HG03280 (cell line): ENCODE data around the gene PHF13.
"Not testable (repeated sequence)": the region's sequence is repeated elsewhere in the genome, so short reads cannot be mapped to it uniquely, and the experiment has no call there.

Source experiments
- ATAC-seq: cut with Tn5 transposase; IDR thresholded peaks from one replicate; pipeline ENCODE4 v1.9.1; 2021; ENCODE audit warnings: mild to moderate bottlenecking, moderate library complexity; ENCODE audit not compliant: unreplicated experiment

Gene PHF13

GRCh38 chr1:6586404-6586816, 27.1 kb upstream of the PHF13 start:
- no peak for ATAC-seq

DNA sequence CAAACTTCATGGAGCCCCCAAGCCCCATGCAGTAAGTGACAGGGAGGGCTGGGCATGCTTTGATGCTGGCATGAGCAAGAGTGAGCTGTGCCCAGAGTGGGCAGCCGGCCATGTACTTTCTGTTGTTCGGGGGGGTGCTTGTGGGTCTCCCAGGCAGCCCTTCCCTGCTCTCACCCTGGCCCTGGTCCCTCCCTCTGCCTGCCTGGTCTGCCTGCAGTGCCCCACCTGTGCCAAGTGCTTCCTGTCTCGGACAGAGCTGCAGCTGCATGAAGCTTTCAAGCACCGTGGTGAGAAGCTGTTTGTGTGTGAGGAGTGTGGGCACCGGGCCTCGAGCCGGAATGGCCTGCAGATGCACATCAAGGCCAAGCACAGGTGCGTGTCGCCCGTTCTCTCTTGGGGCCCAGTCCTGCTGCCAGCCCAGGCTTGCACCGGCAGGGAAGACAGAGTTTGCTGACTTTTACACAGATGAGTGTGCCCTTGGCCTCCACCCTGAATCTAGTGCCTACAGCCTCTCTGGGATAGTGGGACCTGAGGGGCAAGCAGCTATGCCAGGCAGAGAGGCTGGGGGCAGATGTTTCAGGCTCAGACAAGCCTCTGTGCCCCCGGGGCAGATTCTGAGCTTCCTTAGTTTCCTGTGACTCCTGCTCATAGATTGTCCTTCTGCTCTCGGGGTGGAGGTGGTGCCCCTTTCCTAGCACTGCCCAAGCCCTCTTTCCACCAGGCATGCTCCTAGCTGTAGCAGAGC, 26.1 kb upstream of the PHF13 start:
- ATAC-seq = no peak

GRCh38 chr1:6588128-6588892, 25.2 kb upstream of the PHF13 start:
- no peak for ATAC-seq

DNA sequence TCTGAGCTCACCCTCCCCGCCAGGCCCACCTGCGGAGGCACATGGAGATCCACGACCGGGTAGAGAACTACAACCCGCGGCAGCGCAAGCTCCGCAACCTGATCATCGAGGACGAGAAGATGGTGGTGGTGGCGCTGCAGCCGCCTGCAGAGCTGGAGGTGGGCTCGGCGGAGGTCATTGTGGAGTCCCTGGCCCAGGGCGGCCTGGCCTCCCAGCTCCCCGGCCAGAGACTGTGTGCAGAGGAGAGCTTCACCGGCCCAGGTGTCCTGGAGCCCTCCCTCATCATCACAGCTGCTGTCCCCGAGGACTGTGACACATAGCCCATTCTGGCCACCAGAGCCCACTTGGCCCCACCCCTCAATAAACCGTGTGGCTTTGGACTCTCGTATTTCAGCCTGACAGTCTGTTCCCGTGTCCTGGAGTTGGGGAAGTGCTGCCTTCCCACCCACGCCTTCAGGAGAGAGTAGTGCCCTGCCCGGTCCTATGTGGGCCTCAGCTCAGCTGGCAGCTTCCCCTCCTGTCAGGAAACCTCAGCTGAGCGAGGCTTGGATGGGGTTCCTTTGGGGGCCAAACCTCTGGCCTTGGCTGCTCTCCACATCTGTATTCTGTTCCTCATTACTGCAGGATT, 24.5 kb upstream of the PHF13 start:
- ATAC-seq = no peak

DNA sequence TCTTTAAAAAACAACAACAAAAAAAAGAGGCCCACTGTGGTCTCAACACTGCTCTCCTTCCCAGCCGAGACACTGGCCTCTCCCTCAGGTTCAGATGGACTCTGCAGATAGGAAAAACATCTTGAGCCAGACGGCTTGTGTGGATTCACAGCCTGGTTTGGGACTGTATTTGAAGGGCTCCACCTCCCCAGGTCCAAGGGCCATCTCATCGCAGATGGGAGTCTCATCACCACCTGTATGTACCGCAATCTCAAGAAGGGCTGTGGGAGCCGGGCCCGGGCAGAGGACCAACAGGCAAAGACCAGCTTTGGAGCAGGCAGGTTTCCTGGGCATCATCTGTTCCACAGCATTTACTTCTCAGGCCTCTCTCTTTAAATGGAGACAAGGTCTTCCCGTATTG, 23.5 kb upstream of the PHF13 start:
- ATAC-seq = no peak

GRCh38 chr1:6591222-6591621, 22.3 kb upstream of the PHF13 start:
- ATAC-seq = no peak

DNA sequence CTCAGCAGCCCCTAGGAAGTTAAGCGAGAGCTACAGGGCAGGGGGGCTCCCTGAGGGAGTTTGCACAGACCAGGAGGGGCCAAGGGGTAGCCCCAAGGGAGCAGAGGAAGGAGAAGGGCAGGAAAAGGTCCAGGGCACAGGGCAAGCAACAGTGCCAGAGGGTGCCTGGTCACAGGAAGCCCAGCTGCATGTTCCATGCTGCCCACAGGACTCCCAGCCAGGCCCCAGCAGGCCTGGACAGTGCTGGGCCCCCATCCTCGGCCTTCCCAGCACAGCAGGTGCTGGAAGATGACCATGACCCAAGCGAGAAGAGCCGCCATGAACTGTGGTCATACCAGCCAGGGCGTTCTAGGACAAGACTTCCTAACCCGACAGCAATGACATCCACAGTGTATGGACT, 21.9 kb upstream of the PHF13 start:
- ATAC-seq = no peak

- no peak for ATAC-seq
Measured at GRCh38 chr1:6592441-6592840, 21.1 kb upstream of the PHF13 start.

GRCh38 chr1:6592865-6593593, 20.5 kb upstream of the PHF13 start:
- ATAC-seq = no peak

DNA sequence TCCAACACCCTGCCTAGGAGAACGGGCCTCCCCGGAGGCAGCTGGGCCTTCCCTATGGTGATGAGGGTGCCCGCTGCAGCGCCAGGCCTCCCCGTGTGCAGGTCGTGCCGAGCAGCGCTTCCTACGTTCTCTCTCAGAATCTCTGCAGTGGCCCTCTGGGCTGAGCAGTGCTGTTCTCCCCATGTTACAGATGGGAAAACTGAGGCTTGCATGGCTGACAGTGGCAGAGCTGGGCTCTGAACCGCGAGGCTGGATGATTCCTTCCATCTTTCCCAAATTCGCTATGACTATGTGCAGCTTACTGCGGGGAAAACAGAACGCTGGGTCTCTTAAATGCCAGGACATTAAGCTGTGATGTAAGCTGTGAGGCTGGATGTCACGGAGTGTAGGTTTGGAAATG, 19.7 kb upstream of the PHF13 start:
- ATAC-seq = no peak

- no peak for ATAC-seq
Measured at GRCh38 chr1:6594977-6595740, 18.4 kb upstream of the PHF13 start.

DNA sequence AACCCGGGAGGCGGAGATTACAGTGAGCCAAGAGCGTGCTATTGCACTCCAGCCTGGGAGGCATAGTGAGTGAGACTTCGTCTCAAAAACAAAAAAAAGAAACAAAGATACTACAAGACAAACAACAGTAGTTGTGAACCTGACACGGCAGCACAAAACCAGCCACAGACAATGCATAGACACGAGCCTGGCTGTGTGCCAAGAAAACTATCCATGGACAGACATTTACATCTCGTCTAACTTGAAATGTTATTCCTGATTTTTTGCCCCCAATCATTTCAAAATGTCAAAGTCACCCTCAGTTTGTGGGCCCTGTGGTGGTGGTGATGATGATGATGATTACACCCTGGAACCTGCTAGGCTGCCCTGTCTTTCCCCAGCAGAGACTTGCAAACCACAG, 17.2 kb upstream of the PHF13 start:
- ATAC-seq = no peak

DNA sequence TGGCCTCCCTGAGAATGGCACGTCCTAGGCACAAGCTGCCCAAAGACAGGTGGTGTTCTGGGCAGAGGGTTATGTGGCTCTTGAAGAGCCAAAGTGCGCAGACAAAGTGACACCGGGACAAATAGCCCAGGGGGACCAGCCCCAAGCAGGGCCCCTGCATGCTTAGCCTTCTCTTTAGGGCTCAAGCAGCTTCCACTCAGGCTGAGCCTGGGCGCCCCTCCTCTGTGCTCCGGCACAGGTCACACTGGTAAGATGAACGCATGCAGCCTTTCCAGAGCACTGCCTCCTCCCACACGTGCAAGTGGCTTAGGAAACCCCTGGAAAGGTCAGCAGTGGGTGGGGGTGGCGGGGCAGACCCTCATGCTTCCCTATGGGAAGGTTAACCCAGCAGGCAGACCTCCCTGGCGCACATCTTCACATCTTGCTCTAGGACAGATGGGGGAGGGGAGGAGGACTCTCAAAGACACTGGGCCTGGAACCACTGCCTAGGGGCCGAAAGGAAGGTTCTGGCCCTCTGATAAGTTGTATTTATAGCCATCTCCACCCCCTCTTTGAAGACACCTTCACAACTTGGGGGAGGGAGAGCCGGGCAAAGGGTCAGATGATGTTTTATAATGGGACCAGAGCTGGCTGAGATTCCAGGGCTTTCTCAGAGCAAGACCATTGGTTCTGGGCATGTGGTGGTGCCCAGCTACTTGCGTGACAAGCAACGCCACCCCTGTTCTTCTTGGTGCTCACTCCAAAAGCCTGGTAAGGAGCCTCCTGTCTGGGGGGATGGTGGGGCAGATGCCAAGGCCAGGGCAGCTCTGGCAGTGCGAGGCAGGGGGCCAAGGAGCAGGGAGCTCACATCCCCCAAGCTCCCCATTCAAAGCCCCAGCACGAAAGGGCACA, 16.4 kb upstream of the PHF13 start:
- ATAC-seq = no peak

GRCh38 chr1:6597777-6598131, 15.8 kb upstream of the PHF13 start:
- ATAC-seq = no peak

DNA sequence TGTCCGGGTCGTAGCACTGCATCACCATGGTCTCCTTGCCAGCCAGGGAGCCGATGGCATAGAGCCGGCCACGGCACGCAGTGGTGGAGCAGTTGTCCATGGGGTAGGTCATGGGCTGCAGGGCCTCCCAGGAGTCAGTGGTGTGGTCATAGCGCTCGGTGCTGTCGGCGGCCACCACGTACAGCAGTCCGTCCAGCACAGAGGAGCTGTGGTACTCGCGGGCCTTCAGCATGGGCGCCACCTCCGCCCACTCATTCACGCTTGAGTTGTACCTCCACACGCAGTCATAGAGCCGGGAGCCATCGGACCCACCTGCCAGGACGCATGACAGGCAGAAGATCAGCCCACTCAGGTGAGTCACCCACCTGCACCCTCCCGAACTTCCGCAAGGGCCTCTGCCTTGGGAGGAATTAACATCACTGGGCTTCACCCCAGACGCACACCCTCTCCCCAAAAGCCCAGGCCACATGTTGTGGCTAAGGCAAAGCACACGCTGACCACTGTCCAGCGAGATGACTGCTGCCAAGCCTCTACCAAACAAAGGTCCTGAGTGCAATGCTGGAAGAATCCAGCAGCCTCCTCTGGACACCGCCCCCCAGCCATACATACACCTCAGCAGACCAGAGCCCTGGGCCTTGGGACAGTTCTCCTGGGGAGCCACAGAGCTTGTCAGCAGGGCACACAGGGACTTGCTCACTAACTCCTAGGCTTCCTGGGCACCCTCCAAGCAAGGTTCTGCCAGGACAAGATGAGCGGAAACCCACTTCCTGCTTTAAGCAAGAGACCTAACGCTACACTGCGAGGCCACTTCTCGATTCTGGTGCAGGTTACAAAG, 14.2 kb upstream of the PHF13 start:
- no peak for ATAC-seq

- not testable (repeated sequence) for ATAC-seq
Measured at GRCh38 chr1:6599991-6600390, 13.5 kb upstream of the PHF13 start.

- no peak for ATAC-seq
Measured at GRCh38 chr1:6600410-6601048, 13.0 kb upstream of the PHF13 start.
